Activated B cell treated with CpG ODN at 0.5 μM for 24 hours (primary cell): ENCODE results near the gene TBX6. TPM values are rescaled to one million over a fixed set of nuclear protein-coding genes. Genes with fewer than 3 reads are reported as not detected.

Source experiments
- ATAC-seq: fragments of 200-7000 bp; cut with Tn5 transposase; one replicate; pipeline ENCODE4 v1.10.0; 2021; ENCODE audit warnings: low read depth, mild to moderate bottlenecking, moderate library complexity
- CTCF ChIA-PET: fragments of 350-600 bp; sonication (Branson Sonifier 250); formaldehyde crosslinking; loops from one replicate; lab custom pipeline; 2021; ENCODE audit warnings: antibody characterized with exemption; lab: Charles Lee
- POLR2A ChIA-PET: fragments of 350-600 bp; sonication (Branson Sonifier 250); formaldehyde crosslinking; loops from one replicate; lab custom pipeline; 2021; ENCODE audit warnings: antibody characterized with exemption; lab: Charles Lee
- DNase-seq: peaks from one replicate; pipeline ENCODE4 v3.0.0; 2022
- H3K27ac Mint-ChIP-seq: one replicate; pipeline ENCODE4 v1.8.0; 2020; ENCODE audit warnings: mixed read lengths
- H3K27me3 Mint-ChIP-seq: one replicate; pipeline ENCODE4 v1.8.0; 2021; ENCODE audit warnings: mixed read lengths
- H3K36me3 Mint-ChIP-seq: one replicate; pipeline ENCODE4 v1.8.0; 2021; ENCODE audit warnings: low read depth, mixed read lengths
- H3K4me1 Mint-ChIP-seq: one replicate; pipeline ENCODE4 v1.8.0; 2021; ENCODE audit warnings: mixed read lengths
- H3K4me3 Mint-ChIP-seq: one replicate; pipeline ENCODE4 v1.8.0; 2020; ENCODE audit warnings: mild to moderate bottlenecking, mixed read lengths
- H3K9me3 Mint-ChIP-seq: one replicate; pipeline ENCODE4 v1.8.0; 2020; ENCODE audit warnings: mixed read lengths
- intact Hi-C: fragments of 100-400 bp; cut with micrococcal nuclease; formaldehyde crosslinking; loops from one replicate; pipeline ENCODE4 v1.15.1; 2024
- total RNA-seq: library from RNA; stranded (reverse); gene quantifications from 2 replicates; pipeline ENCODE4 v1.2.3, GENCODE V29; 2022
- TF ChIP-seq, protein P1 (sequence below): fragments of 200-600 bp; IDR thresholded peaks from one replicate; pipeline ENCODE4 v1.8.0; 2022; ENCODE audit warnings: antibody characterized with exemption, mild to moderate bottlenecking

The TBX6 gene
- total RNA-seq, 1 donor from 2014 or later, result 2.3 TPM

DNA sequence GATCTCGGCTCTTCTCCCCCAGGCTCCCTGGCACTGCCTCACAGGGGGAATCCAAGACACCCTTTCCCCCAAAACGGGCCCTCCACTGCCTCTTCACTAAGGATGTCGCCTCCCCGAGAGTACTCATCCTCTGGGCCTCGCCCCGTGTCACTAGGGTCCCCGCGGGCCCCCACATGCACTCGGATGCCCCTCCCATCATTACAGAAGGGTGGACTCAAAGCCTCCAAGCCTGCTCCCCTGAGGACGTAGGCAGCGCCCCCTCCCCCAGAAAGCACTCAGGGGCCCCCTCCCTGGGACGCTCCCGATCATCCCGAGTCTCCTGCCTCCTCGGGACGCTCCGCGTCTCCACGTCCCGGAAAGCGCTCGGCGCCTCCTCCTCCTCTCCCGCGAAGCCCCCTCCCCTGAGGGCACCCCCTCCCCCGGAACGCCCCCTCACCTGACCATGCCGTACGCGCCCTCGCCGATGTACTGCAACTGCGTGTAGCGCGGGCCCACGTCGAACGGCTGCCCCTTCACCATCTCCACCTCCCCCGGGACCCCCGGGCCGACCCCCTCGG, 31.0 kb upstream of the TBX6 start:
- ATAC-seq, result peak; percentile 5
- peak overlapping the region; percentile 86 for H3K4me3 Mint-ChIP-seq
- DNase-seq, result peak; percentile 21
- intact Hi-C loops, result loop anchor here (1.0 to 5.0 kb wide), 5 partner anchors 26 to 61 kb away; partner anchors contain the start of genes ALDOA, CORO1A and YPEL3
- ChIA-PET CTCF (no interaction called here), POLR2A (interaction anchor here (0.7 to 2.6 kb wide), 8 partner anchors 11 to 63 kb away, joined by 3 to 26 read pairs (median 4); partner anchors contain the start of genes ALDOA, CORO1A and TBX6)
- H3K4me1 Mint-ChIP-seq, result peaks cover 22% of the 10 kb centered on the region
- H3K9me3 Mint-ChIP-seq, result no peaks in the 10 kb centered on the region
- H3K27me3 Mint-ChIP-seq, result no peaks in the 10 kb centered on the region
- H3K36me3 Mint-ChIP-seq, result peaks cover 16% of the 10 kb centered on the region
- TF ChIP-seq, protein P1, sequence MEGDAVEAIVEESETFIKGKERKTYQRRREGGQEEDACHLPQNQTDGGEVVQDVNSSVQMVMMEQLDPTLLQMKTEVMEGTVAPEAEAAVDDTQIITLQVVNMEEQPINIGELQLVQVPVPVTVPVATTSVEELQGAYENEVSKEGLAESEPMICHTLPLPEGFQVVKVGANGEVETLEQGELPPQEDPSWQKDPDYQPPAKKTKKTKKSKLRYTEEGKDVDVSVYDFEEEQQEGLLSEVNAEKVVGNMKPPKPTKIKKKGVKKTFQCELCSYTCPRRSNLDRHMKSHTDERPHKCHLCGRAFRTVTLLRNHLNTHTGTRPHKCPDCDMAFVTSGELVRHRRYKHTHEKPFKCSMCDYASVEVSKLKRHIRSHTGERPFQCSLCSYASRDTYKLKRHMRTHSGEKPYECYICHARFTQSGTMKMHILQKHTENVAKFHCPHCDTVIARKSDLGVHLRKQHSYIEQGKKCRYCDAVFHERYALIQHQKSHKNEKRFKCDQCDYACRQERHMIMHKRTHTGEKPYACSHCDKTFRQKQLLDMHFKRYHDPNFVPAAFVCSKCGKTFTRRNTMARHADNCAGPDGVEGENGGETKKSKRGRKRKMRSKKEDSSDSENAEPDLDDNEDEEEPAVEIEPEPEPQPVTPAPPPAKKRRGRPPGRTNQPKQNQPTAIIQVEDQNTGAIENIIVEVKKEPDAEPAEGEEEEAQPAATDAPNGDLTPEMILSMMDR, result no peak
- peak overlapping the region; percentile 76 for H3K27ac Mint-ChIP-seq

DNA sequence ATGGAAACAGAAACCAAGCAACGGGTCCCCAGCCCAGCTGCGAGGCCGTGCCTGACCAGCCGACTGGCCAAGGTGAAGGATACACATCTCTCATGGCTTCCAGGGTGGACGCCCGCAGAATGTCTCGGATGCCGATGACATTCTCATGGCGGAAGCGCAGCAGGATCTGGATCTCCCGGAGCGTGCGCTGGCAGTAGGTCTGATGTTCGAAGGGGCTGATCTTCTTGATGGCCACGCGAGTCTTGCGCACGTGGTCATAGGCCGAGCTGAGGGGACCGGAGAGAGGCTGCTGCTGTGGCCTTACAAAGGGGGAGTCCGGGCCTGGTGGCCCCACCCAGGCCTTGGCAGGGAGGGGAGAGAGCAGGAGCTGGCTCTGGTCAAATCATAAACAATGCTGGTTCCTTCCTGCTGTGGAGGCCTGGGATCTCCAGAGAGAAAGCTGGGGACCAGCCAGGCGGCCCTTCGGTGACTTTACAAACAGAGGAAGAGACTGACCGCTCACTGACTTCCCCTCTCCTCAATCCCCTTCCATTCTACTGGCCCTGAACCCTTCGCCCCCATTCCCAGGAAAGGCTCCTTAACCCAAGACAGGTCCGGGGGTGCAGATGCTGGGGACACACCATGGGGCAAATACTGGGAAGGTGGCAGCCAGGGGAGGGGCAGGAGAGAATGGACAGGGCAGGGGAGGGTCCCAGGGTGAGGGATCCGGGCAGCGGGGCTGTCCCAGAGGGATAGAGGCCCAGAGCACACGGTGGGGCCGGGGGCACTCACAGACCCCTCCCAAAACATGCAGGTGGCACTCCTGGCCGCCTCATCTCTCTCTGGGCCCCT, 30.2 kb upstream of the TBX6 start:
- Mint-ChIP-seq H3K27me3 (no peaks in the 10 kb centered on the region), H3K4me3 (peak overlapping the region; percentile 86), H3K9me3 (no peaks in the 10 kb centered on the region), H3K27ac (peak overlapping the region; percentile 76), H3K4me1 (peaks cover 22% of the 10 kb centered on the region), H3K36me3 (peaks cover 21% of the 10 kb centered on the region)
- POLR2A ChIA-PET, result interaction anchor here (2.6 kb wide), 1 partner anchor 30 kb away, joined by 18 read pairs; the partner anchor contains the start of gene TBX6
- CTCF ChIA-PET, result no interaction called here
- TF ChIP-seq, protein P1, result no peak
- DNase-seq (no peak), ATAC-seq (no peak)
- intact Hi-C loops, result loop anchor here (5.0 kb wide), 1 partner anchor 45 kb away; no protein-coding TSS in a partner anchor

DNA sequence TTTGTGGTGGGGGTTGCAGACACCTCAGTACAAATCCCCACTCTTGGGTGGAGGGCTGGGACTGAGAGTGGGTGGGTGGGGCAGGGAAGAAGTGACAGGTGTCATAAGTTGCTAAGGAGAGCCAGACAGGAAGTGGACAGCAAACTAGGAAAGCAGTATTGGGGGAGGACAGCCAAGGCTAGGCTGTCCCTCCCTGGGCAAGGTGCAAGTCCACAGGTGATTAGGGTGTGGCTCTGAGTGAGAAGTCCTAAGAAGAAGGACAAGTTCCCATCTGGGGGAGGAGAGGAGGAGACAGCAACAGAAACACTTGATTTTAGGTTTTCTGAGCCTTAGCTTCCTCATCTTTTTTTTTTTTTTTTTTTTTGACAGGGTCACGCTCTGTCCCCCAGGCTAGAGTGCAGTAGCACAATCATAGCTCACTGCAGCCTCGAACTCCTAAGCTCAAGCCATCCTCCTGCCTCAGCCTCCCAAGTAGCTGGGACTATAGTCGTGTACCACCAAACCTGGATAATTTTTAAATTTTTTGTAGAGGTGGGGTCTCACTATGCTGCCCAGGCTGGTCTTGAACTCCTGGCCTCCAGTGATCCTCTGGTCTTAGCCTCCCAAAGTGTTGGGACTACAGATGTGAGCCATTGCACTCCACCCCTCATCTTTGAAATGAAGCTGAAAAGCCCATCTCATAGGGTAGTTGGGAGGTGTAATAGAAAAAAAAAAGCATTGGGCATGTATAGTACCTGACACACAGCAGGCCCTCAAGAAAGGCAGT, 28.8 kb upstream of the TBX6 start:
- DNase-seq, result no peak
- ChIA-PET POLR2A (interaction anchor here (0.6 to 2.1 kb wide), 6 partner anchors 28 to 424 kb away, joined by 3 to 12 read pairs (median 4); partner anchors contain the start of genes CORO1A and TBX6), CTCF (no interaction called here)
- peaks cover 22% of the 10 kb centered on the region for H3K4me1 Mint-ChIP-seq
- H3K27me3 Mint-ChIP-seq, result no peaks in the 10 kb centered on the region
- TF ChIP-seq, protein P1, result no peak
- peak overlapping the region; percentile 6 for H3K27ac Mint-ChIP-seq
- H3K36me3 Mint-ChIP-seq, result peaks cover 27% of the 10 kb centered on the region
- no peak for ATAC-seq
- intact Hi-C loops, result loop anchor here (5.0 kb wide), 1 partner anchor 47 kb away; no protein-coding TSS in a partner anchor
- H3K4me3 Mint-ChIP-seq, result peak overlapping the region; percentile 24
- H3K9me3 Mint-ChIP-seq, result no peaks in the 10 kb centered on the region

DNA sequence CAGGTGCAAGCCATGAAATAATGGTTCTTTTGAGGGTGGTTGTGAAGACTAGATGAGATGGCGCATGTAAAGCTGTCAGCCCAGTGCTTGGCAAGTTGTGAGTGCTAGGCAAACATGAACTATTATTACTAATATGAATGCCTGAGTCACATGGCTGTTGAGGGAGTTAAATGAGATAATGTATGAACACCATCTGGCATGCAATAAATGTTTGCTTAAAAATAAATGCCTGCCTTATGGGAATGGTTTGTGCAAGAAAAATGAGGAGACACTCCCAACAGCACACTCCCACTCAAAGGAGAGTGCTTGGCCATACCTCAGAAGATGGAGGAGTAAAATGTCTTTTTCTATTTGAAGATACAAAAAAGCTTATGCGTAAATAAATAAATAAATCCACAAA, 27.7 kb upstream of the TBX6 start:
- ATAC-seq (no peak), DNase-seq (no peak)
- Mint-ChIP-seq H3K36me3 (peaks cover 30% of the 10 kb centered on the region), H3K9me3 (no peaks in the 10 kb centered on the region), H3K4me1 (peaks cover 27% of the 10 kb centered on the region), H3K27me3 (no peaks in the 10 kb centered on the region), H3K27ac (no peak overlapping the region), H3K4me3 (no peak overlapping the region)
- POLR2A ChIA-PET, result interaction anchor here (1.4 to 2.1 kb wide), 2 partner anchors 27 to 64 kb away, joined by 5 to 12 read pairs; partner anchors contain the start of genes CORO1A and TBX6
- CTCF ChIA-PET, result no interaction called here
- TF ChIP-seq, protein P1, result no peak
- intact Hi-C loops, result no loop called here
